HG03575 (cell line): ENCODE data around the gene OTOG.

ENCODE experiments used
- ATAC-seq: cut with Tn5 transposase; IDR thresholded peaks from one replicate; pipeline ENCODE4 v1.9.1; 2021; ENCODE audit not compliant: unreplicated experiment, insufficient number of reproducible peaks, low FRiP score; ENCODE audit errors: extremely low read depth

Gene OTOG

GRCh38 chr11:17650127-17650911 lies 103.3 kb downstream of the OTOG start:
- ATAC-seq: no peak

DNA sequence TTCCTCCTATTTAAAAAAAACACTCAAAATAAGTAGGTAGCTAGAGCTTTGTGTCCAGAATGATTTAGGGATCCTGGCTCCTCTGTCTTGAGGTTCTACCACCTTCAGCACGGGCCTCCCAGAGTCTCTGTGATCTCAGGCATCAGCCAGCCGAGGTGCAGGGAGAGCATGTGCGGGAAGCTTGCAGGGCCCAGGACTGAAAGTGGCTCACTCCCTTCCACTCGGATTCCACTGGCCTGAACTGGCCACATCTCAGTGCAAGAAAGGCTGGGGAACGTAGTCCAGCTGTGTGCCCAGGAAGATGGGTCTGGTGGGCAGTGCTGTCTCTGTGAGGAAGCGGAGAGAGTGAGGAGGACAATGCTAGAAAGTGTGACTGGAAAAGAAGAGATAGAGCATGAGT lies 104.0 kb downstream of the OTOG start:
- no peak for ATAC-seq

DNA sequence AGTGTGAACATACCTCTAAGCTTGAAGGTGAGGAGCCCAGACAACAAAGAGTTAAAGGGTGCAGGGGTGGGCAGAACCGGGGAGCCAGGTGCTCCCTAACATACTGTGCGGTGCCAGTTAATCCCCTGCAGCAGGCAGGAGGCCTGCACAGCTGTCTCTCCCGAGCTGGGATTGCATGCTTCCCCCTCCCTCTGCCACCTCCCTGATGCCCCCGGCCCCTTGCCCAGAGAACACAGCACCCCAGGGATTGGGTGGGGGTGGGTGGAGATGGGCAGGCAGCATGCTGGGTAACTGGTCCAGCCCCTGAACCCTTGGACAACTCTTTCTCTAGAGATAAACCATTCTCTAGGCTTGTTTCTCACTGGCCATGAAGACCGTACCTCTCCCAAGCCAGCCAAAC lies 104.6 kb downstream of the OTOG start:
- no peak for ATAC-seq

- ATAC-seq: no peak
Observed at GRCh38 chr11:17652556-17652955, 105.5 kb downstream of the OTOG start.

- no peak for ATAC-seq
Observed at GRCh38 chr11:17653611-17654010, 106.6 kb downstream of the OTOG start.

- ATAC-seq: no peak
Observed at GRCh38 chr11:17655682-17656081, 108.6 kb downstream of the OTOG start.

GRCh38 chr11:17658211-17658610 lies 111.2 kb downstream of the OTOG start:
- no peak for ATAC-seq

DNA sequence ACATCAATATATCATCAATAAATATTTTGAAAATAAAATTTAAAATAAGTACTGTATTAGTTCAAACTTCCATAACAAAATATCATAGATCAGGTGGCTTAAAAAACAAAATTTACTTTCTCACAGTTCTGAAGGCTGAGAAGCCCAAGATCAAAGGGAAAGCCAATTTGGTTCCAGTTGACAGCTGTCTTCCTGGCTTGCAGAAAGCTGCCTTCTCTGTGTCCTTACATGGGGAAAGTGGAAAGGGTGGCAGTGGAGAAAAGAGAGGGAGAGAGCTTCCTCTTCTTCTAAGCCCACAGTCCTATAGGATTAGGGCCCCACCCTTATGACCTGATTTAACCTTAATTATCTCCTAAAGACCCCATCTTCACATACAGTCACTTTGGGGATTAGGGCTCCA lies 121.1 kb downstream of the OTOG start:
- ATAC-seq: no peak

- no peak for ATAC-seq
Observed at GRCh38 chr11:17672469-17672868, 125.4 kb downstream of the OTOG start.

GRCh38 chr11:17673951-17674350 lies 126.9 kb downstream of the OTOG start:
- no peak for ATAC-seq

DNA sequence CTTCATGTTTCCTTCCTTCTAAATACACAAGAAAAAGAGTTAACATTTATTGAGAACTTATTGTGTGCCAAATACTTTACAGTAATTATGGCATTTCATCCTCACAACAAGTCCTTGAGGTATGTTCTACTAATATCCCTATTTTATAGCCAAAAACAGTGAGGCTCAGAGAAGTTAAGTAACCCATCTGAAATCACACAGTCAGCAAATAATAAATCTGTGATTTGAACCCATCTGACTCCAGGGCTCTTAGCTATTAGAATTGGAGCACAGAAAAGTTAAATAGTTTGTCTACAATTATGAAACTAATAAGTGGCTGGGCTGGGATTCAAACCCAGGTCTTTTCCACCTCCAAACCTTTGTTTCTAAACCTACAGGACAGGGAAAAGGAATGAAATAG lies 135.8 kb downstream of the OTOG start:
- no peak for ATAC-seq

DNA sequence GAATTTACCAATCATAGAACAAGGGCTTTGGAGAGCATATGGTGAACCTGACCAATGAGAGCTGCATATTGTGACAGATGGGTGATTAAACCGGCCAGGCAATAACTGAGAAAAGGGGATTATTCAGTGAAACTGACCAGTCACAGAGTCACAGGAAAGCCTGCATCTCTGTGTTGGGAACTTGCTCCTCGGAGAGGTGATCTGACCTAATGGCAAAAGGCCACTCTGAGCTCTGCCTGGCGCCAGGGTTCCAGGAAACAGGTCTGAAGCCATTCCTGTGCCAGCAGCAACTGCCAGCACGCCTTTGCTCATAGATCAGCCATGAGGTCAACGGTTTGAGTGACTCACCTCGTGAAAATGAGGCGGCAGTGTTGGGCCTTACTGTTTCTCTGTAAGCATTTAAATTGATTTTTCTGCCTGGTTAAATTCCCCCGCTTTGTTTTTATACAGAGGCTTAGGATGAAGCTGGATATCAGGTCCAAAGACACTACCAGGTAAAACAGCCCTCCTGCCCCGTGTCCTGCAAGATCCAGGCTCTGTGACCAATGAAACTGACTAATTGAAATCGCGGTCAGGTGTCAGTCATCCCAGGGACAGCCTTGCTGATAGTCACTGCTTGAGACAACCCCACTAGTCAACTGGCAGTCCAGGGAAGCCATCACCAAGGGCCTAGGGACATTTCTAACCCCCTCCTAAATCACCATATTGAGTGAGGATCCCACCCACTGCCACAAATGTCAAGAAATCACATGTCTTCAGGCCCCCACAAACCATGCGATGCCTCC lies 136.5 kb downstream of the OTOG start:
- ATAC-seq: no peak

GRCh38 chr11:17684550-17684949 lies 137.5 kb downstream of the OTOG start:
- ATAC-seq: no peak

GRCh38 chr11:17686231-17686980 lies 139.3 kb downstream of the OTOG start:
- ATAC-seq: no peak

DNA sequence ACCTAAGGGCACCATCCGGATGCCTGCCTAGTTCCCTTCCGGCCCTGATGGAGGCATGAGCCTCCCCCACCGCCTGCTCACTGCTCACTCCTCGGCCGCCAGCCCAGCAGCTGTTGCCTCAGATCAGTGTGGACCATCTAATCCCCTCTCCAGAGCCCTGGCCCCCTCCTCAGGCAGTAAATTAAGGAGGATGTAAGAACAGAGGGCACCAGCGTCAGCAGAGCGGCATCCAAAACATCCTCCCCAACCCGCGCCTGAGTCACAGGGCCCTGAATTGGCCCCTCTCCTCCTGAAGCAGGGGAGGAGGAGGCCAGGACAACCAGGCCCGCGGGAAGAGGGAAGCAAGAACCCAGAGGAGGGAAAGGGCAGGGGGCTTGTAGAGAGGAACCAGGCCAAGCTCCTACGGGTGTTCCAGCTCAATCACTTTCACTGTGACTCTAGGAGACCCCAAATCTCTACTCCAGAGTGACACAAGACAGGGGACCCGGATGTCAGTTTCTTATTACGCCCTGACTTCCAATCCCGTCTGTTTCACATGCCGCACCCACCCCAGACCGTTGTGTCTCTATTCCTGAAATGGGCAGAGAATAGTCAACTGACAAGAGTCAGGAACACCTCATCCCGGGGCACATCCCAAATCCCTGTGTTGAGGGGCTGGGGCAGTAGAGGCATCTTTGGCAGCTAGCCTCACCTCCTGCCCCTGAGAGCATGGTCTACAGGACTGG lies 141.0 kb downstream of the OTOG start:
- ATAC-seq: no peak

DNA sequence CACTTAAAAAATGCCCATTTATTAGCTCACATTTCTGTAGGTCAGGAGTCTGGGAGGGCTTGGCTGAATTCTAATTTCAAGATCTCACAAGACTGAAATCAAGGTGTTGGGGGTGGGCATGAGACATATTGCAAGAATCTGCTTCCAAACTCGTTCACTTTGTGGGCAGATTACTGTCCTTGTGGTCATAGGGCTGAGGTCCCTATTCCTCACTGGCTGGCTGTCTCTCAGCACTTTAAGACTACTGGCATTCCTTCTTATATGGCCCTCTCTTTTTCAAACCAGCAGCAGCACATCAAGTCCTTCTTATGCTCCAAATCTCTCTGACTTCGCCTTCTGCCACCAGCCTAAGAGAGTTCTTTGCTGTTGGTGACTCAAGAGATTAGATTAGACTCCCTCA lies 144.5 kb downstream of the OTOG start:
- no peak for ATAC-seq

- no peak for ATAC-seq
Observed at GRCh38 chr11:17691976-17692375, 144.9 kb downstream of the OTOG start.

GRCh38 chr11:17692931-17693330 lies 145.9 kb downstream of the OTOG start:
- ATAC-seq: no peak

DNA sequence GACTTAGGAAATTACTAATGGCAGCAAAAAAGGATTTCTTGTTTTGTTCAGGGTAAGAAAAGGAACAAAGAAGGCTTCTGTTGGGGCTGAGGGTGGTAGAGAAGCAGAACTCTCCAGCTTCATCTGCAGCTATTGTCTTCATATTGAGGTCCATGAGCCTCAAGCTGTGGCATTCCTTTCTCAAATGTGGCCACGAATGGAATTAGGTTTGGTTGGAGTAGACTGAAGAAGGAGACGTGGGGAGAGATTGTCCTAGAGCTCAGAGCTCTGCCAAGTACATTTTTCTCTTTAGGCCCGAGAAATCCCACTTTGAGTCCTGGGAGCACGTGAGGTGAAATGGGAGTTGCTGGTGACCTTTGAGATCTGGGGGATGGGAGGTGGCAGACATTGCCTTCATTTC lies 146.5 kb downstream of the OTOG start:
- ATAC-seq: no peak
